Measurements from ENCODE around the gene RASGRF1. TPM values are rescaled to one million over a fixed set of nuclear protein-coding genes. Genes with fewer than 3 reads are reported as not detected.

The RASGRF1 gene
- total and polyA plus RNA-seq, 9 of the 15 experiments (the other 6 are each of a cell fraction or from before 2014, with no cell fraction given) = 0.03 to 0.58 (median 0.06) TPM; not detected in 1

DNA sequence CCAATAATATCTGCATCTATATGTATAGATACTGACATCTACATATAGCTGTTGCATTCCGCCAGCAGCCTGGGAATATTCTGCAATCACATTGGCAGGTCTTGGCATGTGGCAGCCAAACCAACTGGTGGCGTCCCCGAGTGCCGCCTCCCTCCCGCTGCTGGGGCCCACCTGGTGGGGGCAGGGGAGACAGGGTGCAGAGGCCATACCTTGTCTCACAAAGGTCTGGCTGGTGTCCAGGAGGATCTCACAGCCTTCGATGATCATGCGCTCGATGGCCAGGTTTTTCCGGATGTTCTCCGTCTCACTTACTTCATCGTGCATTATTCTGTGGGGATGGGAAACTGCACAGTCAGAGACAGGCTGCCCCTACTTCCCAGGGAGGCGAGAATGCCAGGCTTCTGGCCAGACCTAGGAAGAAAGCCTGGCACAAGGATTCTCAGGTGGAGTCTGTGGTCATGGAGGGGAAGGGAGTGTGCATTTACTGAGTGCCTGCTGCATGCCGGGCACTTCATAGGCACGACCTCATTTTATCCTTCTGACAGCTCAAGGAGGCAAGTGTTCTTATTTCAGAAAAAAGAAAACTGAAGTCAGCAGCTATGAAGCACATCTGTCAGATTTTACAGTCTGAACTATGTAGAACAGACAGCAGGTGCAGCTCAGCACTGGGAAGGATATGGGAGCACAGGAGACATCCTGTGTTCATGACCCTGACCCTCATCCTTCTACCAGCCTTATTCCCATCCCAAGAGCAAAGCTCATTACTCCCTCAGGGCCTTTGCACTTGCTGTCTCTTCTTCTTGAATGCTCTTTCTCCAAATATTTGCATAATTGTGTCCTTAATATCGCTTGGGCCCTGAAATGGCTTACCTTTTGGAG, 62.8 kb downstream of the RASGRF1 start:
- Histone ChIP-seq H3K36me3 (ENCODE audit: control insufficient read depth, insufficient read depth, low read length) (no peaks in the 10 kb centered on the region), H3K9me3 (replicated peaks; ENCODE audit: control insufficient read depth, insufficient read depth, low read depth, low read length) (no peaks in the 10 kb centered on the region; the same call in 1 of the 2 replicates), H3K27me3 (ENCODE audit: control insufficient read depth in 2 of 2, insufficient read depth in 2 of 2, low read length in 2 of 2) (peaks cover 0 to 42% of the 10 kb centered on the region in 2 experiments; a peak in 4 of 5 replicates), H3K27ac (ENCODE audit: extremely low read depth, low read depth, low read length) (no peak overlapping the region), H3K79me2 (ENCODE audit: control insufficient read depth, insufficient read depth, low read length) (no peaks in the 10 kb centered on the region), H2AFZ (ENCODE audit: low read depth, low read length) (no peak overlapping the region), H3K4me2 (ENCODE audit: insufficient read depth, low read length) (no peak overlapping the region), H3K9me1 (ENCODE audit: control insufficient read depth, insufficient read depth, low read length) (peaks cover 2% of the 10 kb centered on the region), H3K4me1 (replicated peaks in 1 of 2; ENCODE audit: control insufficient read depth in 2 of 2, insufficient read depth in 2 of 2, low read length in 2 of 2) (peaks cover 0 to 4% of the 10 kb centered on the region in 2 experiments; a peak in 2 of 5 replicates), H3K9ac (ENCODE audit: insufficient read depth in 1 of 2, low read depth in 2 of 2, low read length in 2 of 2) (no peak overlapping the region), H3K4me3 (no peak overlapping the region), H4K20me1 (replicated peaks; ENCODE audit: control insufficient read depth, insufficient read depth, low read length) (no peaks in the 10 kb centered on the region; the same call in 1 of the 2 replicates)
- FAIRE-seq = no peak
- WGBS (ENCODE audit: insufficient coverage, low coverage, missing lambda C conversion rate) = 7% methylated on average over 15 of the region's 15 CpGs
- BruUV-seq (replicated peaks) = no TSS peak
- POLR2A ChIA-PET = interaction anchor here (0.6 to 0.7 kb wide), 3 partner anchors 8 to 155 kb away, joined by 3 to 4 read pairs (median 3); no protein-coding TSS in a partner anchor
- CTCF ChIA-PET (ENCODE audit: low intra/inter-chr PET ratio) = interaction anchor here (2.7 kb wide), 1 partner anchor 156 kb away, joined by 39 read pairs; no protein-coding TSS in a partner anchor
- in situ Hi-C loops (cut with MboI) = loop anchor here (5.0 kb wide), 1 partner anchor 150 kb away; no protein-coding TSS in a partner anchor
- no peak for TF ChIP-seq MCM3 (IDR thresholded peaks at IDR 0.05)
- peak; percentile 37 for TF ChIP-seq RBM25 (IDR thresholded peaks at IDR 0.05; ENCODE audit: low read depth, low read length, severe bottlenecking)
- peak; percentile 13; the same call in 2 of the 3 replicates for ATAC-seq
- DNase-seq (ENCODE audit: extremely low read depth in 1 of 4, low spot score in 3 of 4) = no peak
- intact Hi-C loops (cut with micrococcal nuclease) = loop anchor here (1.0 kb wide), 1 partner anchor 157 kb away; no protein-coding TSS in a partner anchor

DNA sequence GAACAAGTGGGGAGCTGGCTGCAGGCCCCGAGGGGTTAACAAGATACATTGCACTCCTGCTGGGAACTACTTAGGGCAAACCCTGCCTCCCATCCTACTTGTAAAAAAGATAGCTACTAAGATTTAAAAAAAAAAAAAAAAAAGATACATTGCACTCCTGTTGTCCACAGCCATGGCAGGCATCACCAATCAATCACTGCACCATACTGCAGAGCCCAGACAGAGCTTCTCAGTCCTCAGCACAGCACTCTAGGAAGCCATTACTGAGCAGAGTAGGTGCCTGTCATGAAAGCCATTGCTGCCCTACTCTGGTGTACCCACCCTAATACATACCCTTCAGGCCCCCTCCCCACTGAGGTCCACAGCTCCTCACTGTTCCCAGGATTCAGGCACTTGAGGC, 64.8 kb downstream of the RASGRF1 start:
- H3K4me1 ChIP-seq (replicated peaks in 1 of 2; ENCODE audit: control insufficient read depth in 2 of 2, insufficient read depth in 2 of 2, low read length in 2 of 2) = no peaks in the 10 kb centered on the region
- H3K27ac ChIP-seq (ENCODE audit: extremely low read depth, low read depth, low read length) = no peak overlapping the region
- no TSS peak for BruUV-seq (replicated peaks)
- intact Hi-C loops (cut with micrococcal nuclease) (no loop called here), in situ Hi-C loops (cut with MboI) (loop anchor here (5.0 kb wide), 1 partner anchor 151 kb away; no protein-coding TSS in a partner anchor)
- H3K9me1 ChIP-seq (ENCODE audit: control insufficient read depth, insufficient read depth, low read length) = peaks cover 2% of the 10 kb centered on the region
- no peaks in the 10 kb centered on the region for H3K36me3 ChIP-seq (ENCODE audit: control insufficient read depth, insufficient read depth, low read length)
- H3K4me3 ChIP-seq = no peak overlapping the region
- ATAC-seq (no peak; the same call in 2 of the 3 replicates), FAIRE-seq (no peak), DNase-seq (ENCODE audit: extremely low read depth in 1 of 4, low spot score in 3 of 4) (no peak)
- ChIA-PET CTCF (ENCODE audit: low intra/inter-chr PET ratio) (interaction anchor here (1.6 kb wide), 1 partner anchor 158 kb away, joined by 4 read pairs; no protein-coding TSS in a partner anchor), POLR2A (no interaction called here)
- no peaks in the 10 kb centered on the region; the same call in 1 of the 2 replicates for H4K20me1 ChIP-seq (replicated peaks; ENCODE audit: control insufficient read depth, insufficient read depth, low read length)
- no peak overlapping the region for H3K4me2 ChIP-seq (ENCODE audit: insufficient read depth, low read length)
- peaks cover 0 to 27% of the 10 kb centered on the region in 2 experiments; a peak in 4 of 5 replicates for H3K27me3 ChIP-seq (ENCODE audit: control insufficient read depth in 2 of 2, insufficient read depth in 2 of 2, low read length in 2 of 2)
- WGBS (ENCODE audit: insufficient coverage, low coverage, missing lambda C conversion rate) = 7% methylated on average over 1 of the region's 1 CpG
- no peaks in the 10 kb centered on the region; the same call in 1 of the 2 replicates for H3K9me3 ChIP-seq (replicated peaks; ENCODE audit: control insufficient read depth, insufficient read depth, low read depth, low read length)
- H2AFZ ChIP-seq (ENCODE audit: low read depth, low read length) = no peak overlapping the region
- no peaks in the 10 kb centered on the region for H3K79me2 ChIP-seq (ENCODE audit: control insufficient read depth, insufficient read depth, low read length)
- no peak overlapping the region for H3K9ac ChIP-seq (ENCODE audit: insufficient read depth in 1 of 2, low read depth in 2 of 2, low read length in 2 of 2)
- no peak for TF ChIP-seq MBD2 (IDR thresholded peaks at IDR 0.05; ENCODE audit: borderline replicate concordance, low read depth)
- TF ChIP-seq, protein P1, sequence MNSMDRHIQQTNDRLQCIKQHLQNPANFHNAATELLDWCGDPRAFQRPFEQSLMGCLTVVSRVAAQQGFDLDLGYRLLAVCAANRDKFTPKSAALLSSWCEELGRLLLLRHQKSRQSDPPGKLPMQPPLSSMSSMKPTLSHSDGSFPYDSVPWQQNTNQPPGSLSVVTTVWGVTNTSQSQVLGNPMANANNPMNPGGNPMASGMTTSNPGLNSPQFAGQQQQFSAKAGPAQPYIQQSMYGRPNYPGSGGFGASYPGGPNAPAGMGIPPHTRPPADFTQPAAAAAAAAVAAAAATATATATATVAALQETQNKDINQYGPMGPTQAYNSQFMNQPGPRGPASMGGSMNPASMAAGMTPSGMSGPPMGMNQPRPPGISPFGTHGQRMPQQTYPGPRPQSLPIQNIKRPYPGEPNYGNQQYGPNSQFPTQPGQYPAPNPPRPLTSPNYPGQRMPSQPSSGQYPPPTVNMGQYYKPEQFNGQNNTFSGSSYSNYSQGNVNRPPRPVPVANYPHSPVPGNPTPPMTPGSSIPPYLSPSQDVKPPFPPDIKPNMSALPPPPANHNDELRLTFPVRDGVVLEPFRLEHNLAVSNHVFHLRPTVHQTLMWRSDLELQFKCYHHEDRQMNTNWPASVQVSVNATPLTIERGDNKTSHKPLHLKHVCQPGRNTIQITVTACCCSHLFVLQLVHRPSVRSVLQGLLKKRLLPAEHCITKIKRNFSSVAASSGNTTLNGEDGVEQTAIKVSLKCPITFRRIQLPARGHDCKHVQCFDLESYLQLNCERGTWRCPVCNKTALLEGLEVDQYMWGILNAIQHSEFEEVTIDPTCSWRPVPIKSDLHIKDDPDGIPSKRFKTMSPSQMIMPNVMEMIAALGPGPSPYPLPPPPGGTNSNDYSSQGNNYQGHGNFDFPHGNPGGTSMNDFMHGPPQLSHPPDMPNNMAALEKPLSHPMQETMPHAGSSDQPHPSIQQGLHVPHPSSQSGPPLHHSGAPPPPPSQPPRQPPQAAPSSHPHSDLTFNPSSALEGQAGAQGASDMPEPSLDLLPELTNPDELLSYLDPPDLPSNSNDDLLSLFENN (IDR thresholded peaks at IDR 0.05; ENCODE audit: low read depth in 2 of 2, low read length in 2 of 2) = peak in 1 of 2 experiments; percentile 54; a peak in 1 of 4 replicates
- TF ChIP-seq RBM25 (IDR thresholded peaks at IDR 0.05; ENCODE audit: low read depth, low read length, severe bottlenecking) = no peak
- TF ChIP-seq, protein P2, sequence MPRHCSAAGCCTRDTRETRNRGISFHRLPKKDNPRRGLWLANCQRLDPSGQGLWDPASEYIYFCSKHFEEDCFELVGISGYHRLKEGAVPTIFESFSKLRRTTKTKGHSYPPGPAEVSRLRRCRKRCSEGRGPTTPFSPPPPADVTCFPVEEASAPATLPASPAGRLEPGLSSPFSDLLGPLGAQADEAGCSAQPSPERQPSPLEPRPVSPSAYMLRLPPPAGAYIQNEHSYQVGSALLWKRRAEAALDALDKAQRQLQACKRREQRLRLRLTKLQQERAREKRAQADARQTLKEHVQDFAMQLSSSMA (CRISPR knock-in tag; IDR thresholded peaks at IDR 0.05) = no peak
- no peak for TF ChIP-seq BCL6 (CRISPR knock-in tag; IDR thresholded peaks at IDR 0.05)
